Pulmonary artery endothelial cell (primary cell): Measurements from ENCODE around the gene ENPP7. TPM values are rescaled to one million over a fixed set of nuclear protein-coding genes. Genes with fewer than 3 reads are reported as not detected.
"Not testable (repeated sequence)": the region's sequence is repeated elsewhere in the genome, so short reads cannot be mapped to it uniquely, and the experiment has no call there.

Experiments
- DNase-seq: peaks from one replicate; pipeline ENCODE4 v3.0.0-alpha.2; 2011; ENCODE audit warnings: low read depth, low spot score
- total RNA-seq: library from RNA; depleted of rRNA; stranded (reverse); fragments of >200 nt; gene quantifications from 2 replicates; pipeline ENCODE4 v1.2.3, GENCODE V29; 2014

The ENPP7 gene
- total RNA-seq, 1 donor from 2014 or later = not detected

DNA sequence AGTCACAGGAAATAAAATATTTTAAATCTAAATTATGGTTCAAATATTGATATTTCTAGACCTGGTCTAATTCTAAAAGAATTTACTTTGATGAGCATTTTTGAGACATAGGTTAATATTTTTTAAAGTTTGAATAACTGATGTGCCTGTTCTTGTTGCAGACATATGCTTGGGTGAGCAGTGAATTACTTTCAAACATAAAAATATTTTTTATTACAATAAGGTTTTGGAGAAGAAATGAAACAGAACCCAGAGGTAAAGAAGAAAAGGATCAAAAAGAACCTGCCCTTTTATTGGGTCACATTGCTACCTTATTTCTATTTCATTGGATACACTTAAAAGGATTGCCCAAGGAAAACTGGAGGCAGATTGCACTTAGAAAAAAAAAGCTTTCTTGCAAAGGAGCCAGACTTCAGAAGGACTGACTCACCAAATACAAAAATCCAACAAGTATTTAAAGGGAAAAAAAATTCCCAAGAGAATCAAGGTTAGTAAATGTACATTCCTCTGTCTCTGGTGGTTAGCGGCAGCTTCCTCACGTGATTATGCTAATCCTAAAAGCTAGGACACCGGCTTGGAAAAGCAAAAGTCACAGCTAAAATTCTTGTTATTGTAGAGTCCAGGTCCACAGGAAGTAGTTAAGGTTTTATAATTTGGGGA, 18.5 kb downstream of the ENPP7 start:
- DNase-seq = no peak

- DNase-seq = no peak
Measured at GRCh38 chr17:79749958-79750357, 19.2 kb downstream of the ENPP7 start.

GRCh38 chr17:79750650-79751545, 20.2 kb downstream of the ENPP7 start:
- no peak for DNase-seq

GRCh38 chr17:79752175-79752574, 21.4 kb downstream of the ENPP7 start:
- no peak for DNase-seq

DNA sequence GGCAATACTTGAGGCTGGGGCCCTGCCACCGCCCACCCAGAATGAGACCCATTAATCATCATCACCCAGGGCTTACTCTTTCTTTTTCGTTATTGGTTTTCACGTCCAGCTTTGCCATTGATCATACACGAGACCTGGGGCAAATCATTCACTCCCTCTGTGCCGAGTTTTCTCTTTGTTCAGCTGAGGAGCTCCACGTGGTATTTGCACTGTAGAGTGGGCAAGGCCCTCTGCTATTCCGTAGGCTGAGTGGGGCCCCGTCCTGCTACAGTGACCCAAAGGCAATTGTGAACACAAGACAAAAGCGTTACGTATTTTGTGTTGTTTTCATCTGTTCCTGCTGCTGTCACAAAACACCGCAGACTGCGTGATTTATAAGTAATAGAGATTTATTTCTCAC, 23.6 kb downstream of the ENPP7 start:
- DNase-seq = no peak

DNA sequence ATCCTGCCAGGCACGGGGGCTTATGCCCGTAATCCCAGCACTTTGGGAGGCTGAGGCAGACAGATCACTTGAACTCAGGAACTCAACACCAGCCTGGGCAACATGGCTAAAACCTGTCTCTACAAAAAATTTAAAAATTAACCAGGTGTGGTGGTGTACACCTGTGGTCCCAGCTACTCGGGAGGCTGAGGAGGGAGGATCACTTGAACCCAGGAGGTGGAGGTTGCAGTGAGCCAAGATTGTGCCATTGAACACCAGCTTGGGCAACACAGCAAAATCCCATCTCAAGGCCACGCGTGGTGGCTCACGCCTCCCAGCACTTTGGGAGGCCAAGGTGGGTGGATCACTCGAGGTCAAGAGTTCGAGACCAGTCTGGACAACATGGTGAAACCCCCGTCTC, 24.2 kb downstream of the ENPP7 start:
- DNase-seq = not testable (repeated sequence)

DNA sequence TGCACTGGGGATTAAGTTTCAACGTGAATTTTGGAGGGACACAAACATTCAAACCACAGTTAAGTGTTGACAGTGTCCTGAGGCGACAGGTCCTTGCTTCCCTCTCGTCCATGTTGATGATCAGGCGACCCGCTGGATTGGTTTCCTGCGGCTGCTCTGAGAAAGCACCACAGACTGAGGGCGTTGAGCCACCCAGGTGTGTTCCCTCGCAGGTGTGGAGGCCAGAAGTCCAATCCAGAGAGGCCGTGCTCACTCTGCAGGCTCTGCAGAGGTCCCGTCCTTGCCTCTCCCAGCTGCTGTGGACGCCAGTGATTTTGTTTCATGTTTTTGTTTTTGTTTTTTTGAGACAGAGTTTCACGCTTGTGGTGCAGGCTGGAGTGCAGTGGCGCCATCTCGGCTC, 24.8 kb downstream of the ENPP7 start:
- no peak for DNase-seq

DNA sequence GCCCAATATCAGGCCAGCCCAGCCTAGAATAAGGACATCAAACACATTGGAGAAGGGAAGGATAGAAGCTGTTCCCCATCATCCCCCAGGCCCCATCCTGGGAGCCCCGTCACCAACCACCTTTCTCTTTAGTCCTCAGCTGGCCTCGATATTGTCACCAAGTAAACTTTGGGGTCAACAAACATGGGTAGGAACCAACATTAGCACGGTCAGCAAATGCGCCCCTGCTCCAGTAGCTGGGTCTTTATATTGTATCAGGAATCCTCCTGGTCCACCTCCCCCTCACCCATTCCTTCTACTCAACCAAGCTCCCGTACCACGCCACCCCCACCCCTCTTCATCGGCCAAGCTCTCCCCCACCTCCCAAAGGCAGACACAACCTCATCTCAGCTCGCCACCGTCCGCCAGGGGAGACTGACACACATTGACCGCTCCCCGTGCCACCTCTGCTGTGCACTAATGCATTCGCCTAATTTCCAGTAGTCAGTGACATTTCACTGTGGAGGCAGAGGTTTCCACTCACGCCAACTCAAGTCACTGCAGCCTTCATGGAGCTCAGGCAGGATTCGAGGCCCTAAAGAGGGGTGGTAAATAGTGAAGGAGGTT, 26.5 kb downstream of the ENPP7 start:
- DNase-seq = no peak

- no peak for DNase-seq
Measured at GRCh38 chr17:79758271-79758670, 27.5 kb downstream of the ENPP7 start.

DNA sequence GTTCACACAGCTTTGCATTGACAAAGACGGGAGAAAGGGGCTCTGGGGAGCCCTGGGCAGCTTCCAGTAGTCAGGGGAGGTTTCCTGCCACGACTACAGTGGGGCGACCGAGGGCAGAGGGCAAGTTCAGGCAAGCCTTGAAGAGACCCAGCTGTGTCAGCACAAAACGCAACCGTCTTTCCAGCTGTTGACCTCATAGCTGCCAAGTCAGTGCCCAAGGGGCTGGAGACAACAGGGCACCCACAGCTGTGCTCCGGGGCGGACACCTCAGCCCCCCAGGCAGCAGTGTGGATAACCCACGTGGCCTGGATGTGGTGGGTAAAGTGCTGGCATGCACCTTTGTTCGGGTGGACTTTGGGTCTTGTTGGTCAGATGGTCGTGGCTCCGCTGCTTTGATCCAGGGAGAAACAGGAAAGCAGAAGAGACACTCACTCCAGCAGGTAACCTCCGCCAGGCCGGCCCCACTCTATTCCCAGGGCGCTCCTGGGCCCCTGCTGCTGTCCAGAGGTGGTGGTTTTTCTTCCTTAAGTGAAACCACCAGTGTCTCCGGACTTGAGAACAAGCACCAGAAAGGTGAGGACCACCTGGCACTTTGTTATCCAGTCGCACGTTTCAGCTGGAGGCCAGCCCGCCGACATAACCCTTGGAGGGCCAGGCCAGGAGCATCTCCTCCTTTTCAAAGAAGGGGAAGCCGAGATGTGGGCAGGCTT, 29.6 kb downstream of the ENPP7 start:
- no peak for DNase-seq

DNA sequence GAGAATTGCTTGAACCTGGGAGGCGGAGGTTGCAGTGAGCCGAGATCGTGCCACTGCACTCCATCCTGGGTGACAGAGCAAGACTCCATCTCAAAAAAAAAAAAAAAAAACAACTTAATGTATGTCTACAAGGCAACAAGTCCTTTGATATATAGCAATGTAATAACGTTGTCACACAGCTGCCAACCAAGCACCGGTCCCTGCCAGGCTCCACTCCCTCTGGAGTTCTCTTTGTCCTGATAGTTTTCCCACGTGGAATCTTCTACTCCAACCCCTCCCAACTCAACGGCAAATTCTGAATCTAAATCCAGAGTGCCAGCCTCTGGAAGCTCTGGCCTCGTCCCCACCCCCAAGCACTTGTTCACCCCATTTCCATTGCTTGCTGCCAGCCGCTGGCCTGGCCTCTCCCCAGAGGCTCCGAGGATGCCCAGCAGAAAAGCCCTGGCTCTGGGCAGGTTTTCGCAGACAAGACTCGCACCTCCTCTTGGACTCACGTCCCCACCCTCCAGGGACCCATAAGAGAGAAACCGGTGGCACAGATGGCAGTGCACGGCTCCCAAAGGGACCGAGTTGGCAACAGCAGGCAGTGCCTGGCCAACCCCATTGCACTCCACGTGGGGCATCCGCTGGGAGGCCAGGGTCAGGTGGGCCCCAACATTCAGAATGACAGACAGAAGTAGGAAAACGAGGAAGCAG, 31.3 kb downstream of the ENPP7 start:
- DNase-seq = no peak

- no peak for DNase-seq
Measured at GRCh38 chr17:79765708-79766107, 35.0 kb downstream of the ENPP7 start.

GRCh38 chr17:79769570-79770506, 39.1 kb downstream of the ENPP7 start:
- no peak for DNase-seq

DNA sequence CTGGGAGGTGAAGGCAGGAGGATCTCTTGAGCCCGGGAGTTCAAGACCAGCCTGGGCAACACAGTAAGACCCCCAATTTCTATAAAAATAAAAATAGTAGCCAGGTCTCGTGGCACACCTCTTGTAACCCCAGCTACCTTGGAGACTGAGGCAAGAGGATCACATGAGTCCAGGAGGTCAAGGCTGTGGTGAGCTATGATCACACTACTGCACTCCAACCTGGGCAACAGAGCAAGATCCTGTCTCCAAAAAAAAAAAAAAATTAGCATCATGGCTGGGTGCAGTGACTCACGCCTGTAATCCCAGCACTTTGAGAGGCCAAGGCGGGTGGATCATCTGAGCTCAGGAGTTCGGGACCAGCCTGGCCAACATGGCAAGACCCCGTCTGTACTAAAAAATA, 40.5 kb downstream of the ENPP7 start:
- DNase-seq = no peak

- not testable (repeated sequence) for DNase-seq
Measured at GRCh38 chr17:79772726-79773125, 42.0 kb downstream of the ENPP7 start.

GRCh38 chr17:79774561-79774975, 43.8 kb downstream of the ENPP7 start:
- DNase-seq = no peak

DNA sequence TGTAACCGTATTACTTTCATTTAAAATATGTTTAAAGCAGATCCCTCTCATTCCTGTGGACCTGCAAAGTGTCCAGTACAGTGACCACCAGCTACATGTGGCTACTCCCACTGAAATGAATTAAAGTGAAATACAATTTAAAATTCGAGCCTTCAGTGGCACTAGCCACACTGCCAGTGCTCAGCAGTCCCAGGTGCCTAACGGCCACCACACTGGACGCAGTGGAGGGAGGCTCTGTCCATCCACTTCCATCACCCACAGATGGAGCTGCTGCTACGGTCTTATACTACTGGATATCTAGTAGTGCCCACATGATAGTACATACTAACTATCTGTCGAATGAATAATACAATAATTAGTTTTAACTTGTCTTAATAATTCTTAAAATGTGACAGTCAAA, 44.9 kb downstream of the ENPP7 start:
- no peak for DNase-seq

- no peak for DNase-seq
Measured at GRCh38 chr17:79776376-79777119, 45.8 kb downstream of the ENPP7 start.
